ENCODE results near the gene SMIM41.

SMIM41 gene
- total RNA-seq: 0.54 to 0.94 reads per million in 2 donors

DNA sequence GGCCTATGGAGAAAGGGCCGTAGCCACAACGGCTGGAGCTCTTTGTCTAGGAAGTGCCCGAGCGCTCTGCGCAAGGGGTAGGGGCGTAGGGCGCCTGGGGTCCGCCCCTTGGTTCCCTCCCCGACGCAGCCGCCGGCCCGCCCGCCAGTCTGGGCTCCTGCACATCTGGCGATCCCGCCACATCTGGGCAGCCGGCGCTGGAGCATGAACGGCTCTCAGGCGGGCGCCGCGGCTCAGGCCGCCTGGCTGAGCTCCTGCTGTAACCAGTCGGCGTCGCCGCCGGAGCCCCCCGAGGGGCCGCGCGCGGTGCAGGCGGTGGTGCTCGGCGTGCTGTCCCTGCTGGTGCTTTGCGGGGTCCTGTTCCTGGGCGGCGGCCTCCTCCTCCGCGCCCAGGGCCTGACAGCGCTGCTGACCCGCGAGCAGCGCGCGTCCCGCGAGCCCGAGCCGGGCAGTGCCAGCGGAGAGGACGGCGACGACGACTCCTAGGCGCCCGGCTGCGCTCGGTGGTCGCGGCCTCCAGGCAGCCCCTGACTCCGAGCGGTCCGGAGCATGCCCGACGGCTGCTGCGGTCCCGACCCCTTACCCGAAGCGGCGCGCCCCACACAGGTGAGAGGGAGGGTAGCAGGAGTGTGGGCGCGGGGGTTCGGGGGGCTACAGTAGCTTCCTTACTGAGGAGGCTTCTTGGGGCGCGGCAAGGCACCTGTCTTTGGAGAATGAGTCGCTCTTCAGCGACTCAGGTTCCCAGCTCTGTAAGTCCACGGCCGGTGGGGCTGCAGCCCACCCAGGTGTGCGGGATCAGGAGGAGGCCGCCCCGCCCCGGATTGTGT is at the start of gene SMIM41:
Gene SMIM41 (plus strand): TSS at position 129 of the 827 bp plus-strand sequence. CDS start 76 bp downstream, at position 205.
- no peak for DNase-seq

DNA sequence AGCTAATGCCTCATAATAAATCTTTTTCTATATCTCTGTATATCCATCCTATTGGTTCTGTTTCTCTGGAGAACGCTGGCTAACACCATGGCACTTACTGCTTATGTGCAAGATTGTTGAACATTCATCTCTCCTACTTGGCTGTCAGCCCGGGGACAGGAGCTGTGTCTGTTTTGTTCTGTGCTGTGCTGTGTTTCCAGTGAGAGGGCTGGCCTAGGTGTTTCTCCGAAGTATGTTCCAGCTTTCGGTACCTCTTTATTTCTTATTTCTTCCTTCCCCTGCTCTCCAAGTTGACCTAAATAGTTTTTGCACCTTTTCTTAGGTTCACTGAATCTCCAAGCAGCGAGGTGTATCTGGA is 47.1 kb upstream of the SMIM41 start:
- DNase-seq: no peak

DNA sequence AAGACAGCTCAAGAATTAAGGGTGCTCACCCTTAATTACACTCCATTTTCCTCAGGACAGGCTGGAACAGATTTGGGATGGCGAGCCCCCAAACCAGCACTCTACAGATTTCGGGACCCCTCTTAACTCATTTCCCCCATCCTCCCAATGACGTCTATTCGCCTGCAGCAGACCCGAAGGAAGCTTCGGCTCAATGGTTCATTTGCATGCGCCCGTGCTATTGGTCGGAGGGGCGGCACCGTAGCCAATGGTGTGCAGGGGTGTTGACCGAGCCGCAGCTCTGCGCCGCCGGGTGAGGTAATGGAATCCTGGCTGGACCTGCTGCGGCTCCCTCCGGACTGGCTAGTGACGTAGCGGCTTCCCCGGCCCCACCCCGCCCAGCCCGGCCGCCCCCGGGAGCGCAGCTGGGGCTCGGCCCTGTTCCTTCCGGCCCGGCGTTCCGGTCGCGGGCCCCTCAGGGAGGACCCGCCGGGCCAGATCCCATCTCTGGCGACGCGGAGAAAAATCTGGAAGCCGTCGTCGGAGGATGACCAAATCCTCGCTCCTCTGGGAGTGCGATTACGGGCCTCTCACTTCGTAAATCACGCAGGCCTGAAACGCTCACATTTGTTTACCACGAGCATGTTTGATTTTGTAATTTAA is 46.6 kb upstream of the SMIM41 start:
- DNase-seq: peak; percentile 78 to 87 (median 85)

DNA sequence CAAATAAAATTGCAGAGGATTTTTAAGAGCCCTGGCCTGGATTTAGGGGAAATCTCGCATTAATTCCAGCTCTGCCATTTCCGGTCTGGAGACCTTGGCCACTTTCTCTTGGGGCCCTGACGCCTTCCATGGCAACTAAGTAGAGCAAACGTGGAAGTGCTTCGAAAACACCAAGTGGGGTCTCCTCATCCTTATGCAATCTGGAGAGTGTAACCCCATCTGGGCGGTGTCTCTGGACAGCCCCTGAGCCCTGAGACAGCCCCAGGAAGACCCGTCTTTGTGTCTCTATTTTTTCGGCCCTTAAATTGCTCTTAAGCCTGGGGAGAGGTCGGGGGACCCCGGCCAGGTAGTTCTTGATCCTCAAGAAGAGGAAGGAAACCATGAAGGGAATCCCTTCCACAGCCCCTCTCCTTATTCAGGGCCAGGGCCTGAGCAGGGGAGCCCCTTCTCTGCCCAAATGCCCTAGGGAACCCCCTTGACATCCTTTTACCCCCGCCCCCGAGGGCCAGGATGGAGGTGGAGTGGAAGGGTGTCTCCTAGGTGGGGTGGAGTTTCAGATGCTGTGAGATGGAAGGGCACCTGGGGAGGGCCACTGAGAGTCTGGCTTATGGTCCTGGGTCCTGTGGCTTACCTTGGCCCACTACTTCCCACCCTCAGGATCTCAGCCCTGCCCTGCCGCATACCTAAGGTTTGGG is 45.9 kb upstream of the SMIM41 start:
- no peak for DNase-seq

DNA sequence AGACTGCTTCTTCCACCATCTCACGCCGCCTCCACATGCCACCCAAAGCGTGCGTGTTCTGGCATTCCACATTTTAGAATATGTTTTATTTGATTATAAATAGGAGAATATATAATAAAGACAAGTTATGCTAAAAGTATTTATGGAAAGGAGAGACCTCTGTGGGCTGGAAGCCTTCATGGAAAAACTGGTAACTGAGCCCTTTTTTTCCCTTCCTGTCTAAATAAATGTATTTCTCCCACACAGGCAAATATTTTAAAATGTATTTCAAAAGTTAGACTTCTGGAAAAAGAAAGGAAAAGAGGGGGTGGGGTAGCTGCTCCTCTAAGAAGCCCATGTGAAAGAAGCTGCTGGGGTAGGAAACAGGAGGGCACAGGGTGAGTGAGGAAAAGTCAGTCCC is 44.3 kb upstream of the SMIM41 start:
- no peak for DNase-seq

DNA sequence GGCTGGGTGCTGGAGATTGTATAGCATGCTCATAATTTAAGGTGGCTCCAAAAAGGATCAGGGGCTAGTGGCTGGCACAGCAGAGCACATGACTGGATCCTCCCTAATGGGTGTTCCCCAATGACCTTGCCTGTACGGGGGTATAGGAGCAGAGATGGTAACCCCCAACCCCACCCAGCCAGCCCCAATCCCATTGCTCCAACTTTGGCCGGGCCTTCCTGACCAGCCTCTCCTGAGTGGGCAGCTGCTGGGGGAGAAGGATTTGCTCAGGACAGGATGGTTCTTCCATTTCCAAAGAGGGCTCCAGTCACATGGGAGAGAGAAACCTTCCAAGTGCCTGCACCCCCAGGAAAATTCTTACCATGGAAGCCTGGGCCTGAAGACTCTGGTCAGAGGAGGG is 43.6 kb upstream of the SMIM41 start:
- DNase-seq: no peak

DNA sequence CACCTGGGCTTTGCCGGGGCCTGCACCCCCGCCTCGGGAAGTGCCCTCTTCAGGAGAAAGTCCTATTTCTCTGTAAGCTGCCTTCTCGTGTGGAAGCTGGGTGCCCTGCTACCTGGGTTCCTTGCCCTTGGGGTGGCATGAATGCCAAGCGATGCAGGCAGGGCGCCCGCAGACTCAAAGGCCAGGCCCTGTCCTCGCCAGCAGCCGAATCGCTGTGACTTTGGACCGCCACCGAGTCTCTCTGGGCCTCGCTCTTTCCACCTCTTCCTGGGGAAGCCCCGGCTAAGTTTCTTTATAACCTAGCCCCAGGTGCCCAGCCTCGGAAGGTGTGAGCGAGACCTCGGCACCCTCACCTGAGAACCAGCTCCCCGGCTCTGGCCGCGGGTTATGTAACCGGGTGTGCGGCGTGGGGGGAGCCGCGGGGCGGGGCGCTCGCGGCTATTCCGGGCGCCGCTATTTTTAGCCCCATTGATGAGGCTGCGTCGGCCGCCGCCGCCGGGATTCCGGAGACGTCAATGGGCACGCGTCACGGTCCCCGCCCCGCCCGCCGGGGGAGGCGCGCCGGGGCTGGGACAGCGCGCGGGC is 42.8 kb upstream of the SMIM41 start:
- peak; percentile 56 to 92 (median 79) for DNase-seq

DNA sequence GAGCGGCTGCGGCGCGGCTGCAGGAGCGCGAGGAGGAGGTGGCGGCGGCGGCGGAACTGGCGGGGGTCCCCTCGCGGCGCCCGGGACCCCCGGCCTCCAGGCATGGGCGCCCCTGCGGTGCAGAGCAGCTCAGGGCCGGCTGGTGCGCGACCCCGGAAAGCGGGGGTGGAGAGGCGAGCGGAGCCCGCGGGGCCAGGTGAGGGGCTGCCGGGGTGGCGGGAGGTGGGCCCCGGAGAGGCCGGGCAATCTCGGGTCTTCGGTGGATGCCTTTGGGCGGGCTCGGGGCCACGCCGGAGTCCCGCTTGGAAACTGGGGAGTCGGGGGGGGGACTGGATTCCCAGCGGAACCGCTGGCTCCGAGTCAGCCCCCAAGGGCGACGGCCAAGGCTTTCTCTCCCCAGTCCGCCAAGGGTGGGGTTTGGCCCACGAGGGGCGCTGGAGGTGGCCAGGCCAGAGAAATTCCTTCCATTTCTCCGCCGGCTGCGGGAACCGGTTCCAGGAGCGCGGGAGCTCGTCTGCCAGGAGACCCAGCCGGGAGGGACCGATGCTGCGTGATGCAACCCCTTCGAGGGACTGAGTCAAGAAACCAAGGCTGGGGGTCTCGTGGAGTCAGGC is 42.1 kb upstream of the SMIM41 start:
- DNase-seq: no peak

DNA sequence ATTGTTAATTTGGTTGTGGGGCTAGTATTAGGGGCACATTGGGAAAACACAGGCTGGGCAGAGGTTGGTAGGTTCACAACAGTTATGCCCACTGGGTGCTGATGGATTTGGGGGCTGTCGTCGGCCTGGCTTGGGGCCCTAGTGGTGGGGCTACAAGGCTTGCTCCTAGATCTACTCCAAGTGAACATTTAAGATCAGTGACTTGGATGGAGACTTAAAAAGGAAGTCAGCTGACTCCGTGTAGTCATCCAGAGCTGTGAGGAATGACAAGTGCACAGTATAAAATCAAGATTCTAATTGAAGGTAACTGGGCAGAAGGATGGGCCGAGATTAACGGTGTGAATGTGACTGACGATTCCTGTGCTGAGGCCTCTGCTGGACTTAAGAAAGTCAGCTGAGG is 41.1 kb upstream of the SMIM41 start:
- DNase-seq: no peak

DNA sequence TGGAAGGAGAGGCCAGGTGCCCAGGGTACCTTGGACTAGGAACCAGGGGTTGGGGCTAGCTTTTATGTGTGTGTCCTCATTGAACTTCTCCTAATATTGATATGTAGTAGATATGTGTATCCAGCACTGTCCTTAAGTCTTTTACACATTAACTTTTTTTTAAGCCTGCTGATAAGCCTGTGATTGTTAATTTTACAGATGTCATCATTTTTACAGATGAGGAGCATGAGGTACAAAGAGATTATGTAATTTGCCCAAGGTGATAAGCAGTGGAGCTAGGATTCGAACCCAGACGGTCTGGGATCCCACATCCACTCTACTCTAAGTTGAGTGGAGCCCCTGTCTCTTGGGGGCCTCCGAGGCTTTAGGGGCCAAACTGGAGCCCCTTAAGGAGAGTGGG is 38.5 kb upstream of the SMIM41 start:
- DNase-seq: no peak

DNA sequence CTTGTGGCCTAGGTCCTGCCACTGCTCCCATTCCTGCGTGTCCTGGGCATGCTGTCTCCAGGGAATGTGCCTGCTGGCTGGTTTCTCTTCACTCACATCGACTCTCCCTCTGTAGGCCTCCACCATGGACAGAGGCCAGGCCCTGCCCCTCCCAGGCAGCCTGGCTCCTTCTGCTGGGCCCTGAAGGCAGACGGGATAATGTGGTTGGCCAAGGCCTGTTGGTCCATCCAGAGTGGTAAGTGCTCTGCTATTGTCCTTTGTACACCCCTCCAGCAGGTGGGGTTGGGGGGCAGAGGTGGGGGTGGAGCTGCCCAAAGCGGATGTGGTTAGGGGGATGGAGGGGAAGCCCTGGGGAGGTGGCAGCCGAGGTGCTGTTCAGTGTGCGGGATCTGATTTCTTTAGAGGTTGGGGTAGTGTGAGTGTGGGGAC is 37.8 kb upstream of the SMIM41 start:
- peak in 3 of 5 experiments; percentile 31 to 52 (median 37) for DNase-seq

DNA sequence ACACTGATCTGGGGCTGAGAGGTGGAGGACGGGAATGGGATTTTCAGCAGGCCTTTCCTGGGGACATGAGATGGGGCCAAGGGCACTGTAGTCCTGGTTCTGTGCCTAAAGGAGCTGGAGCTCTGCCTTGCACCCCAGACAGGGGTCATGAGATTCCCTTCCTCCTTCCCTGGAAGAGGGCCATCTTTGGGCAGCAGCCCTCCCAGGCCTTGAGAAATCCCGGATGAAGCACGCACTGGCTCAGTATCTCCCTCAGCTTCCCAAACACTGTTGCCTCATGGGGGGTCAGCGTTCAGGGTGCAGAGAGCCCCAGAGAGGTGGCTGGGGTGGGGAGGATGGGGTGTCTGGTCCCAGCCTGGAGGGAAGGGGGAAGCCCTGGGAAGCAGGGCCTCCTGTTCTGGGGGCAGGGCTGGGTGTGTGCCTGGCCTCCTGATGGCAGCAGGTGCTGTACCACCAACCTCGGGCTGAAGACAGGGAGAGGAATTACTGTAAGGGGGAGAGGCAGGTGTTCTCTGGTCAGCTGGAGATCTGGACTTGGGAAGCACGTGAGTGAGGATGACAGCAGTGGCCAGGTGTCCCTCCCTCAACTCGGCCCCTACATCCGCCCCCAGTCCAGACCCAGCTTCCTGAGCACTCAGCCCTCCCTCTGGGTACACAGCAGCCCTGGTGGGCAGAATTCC is 36.7 kb upstream of the SMIM41 start:
- DNase-seq: no peak

DNA sequence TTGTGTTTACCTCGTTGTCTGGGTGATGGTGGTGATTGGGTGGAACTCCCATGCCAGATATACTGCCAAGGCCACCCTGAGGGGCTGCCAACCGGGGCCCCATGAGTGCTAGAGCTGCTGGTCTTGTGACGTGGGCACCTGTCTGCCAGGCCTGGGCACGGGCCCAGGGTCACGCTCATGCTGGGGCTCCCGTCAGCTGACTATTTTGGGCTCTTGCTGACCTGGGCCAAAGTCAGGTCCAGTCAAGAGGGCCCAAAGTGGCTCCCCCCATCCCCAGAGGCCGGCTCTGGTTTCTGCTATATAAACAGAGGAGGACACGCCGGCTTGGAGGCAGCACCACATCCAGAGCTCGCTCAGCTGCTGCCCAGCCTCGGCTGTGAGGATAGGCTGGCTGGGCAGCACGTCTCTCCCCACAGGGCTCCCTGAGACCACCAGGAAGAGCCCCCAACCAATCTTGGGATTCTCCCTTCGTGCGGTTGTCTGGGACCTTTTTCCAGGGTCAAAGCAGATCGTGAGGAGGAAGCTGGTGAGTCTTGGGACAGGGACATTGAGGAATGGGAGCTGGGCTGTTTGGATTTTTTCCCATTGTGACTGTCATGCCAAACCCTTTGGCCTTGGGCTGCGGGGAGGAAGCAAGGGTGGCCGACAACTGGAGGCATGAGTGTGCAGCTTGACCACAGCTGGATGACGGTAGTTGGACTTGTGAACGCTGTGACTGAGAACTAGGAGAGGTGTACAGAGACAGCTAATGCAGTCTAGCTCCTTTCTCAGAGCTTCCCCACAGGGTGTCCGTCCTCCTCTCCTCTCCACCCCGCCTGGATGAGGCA is 35.9 kb upstream of the SMIM41 start:
- no peak for DNase-seq

DNA sequence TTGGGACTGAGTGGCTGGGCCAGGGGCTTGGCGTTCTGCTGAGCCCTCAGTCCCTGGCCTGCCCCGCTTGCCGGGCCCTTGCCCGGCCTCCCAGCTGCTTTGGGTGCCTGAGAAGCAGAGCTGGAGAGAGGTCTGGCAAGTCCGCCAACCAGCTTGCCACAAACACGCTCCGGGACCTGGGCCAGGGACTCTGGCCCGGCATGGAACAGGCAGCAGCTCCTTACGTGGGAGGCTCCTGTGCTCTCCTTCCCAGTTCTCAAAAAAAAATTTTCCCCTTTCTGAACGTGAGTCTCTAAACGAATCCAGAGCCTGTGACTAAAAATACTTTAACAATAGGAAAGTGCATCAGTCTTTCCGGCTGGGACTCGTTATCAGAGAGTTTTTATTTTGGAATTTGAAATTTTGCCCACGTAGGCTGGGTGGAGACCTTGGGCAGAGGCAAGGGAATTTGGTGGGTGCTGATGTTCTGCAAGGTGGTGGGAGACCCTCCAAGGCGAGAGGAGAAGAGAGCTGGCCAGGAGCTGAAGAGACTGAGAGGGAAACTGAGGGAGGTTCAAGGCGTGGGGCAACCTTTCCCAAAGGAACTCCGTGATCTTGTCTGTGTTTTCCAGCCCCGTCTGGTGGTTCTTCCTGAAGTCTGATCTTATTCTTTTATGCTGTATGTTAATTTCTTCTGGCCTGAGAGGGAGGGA is 35.1 kb upstream of the SMIM41 start:
- DNase-seq: no peak

DNA sequence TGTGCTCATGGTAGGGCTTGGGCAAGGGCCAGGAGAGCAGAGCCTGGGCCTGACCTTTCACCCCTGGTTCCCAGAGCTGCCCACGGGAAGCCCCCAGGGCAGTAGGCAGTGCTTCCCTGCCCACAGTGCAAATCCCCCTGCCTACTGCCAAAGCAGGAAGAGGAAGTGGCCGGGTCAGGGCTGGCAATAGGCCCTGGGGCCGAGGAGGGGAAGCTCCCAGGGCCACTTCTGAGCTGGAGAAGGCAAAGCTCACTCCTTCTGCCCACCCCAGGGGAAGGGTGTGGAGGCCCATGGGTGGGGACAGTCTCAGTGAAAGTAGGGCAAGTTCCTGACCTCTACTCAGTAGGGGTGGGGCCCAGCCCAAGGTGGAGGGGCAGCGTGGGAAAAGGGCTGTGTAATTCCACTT is 33.7 kb upstream of the SMIM41 start:
- DNase-seq: no peak

DNA sequence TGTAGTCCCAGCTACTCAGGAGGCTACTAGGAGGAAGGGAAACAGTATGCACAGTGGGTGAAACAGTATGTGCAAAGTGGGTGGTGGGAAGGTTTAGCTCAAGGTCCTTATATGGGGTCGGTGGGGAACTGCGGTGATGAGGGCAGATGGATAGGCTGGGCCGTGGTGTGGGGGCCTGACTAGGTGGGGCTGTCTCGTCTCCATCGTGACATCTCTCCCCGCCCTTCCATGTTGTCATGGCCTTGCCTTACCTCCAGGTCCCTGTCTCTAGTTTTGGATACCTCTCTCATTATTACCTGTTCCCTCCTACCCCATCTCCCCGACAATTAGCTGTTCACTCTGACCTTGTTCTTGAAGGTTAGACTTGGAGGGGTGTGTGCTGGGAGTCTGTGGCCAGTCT is 32.6 kb upstream of the SMIM41 start:
- no peak for DNase-seq

DNA sequence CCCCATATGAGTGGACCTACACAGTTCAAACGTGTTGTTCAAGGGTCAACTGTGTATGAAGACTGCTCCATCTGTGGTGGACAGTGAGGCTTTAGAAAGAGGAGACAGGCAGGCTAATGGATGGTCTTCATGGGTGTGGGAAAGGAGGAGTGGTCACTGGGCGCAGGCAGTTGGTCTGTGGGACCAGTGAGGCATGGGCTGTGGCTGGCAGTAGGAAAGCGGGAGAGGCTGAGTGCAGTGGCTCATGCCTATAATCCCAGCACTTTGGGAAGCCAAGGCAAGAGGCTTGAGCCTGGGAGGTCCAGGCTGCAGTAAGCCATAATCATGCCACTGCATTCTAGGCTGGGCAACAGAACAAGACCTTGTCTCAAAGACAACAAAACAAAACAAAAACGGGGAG is 30.2 kb upstream of the SMIM41 start:
- DNase-seq: no peak

DNA sequence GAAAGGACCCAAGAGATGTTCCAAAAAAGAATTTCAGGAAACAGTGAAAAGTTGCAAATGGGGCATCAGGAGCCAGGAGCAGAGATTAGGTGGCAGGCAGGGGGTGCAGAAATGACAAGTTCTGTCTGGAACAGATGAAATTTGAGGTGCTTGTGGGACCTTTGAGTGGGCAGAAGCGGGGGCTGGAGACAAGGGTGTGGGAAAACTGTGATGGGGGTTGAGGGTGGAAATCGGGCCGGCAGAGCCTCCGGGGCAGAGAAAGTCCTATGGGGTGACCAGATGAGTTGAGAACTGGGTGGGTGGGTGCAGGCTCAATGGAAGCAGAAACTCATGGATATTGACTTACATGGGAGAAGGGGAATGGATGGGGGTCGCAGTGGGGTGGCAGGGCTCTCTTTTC is 29.8 kb upstream of the SMIM41 start:
- DNase-seq: no peak

DNA sequence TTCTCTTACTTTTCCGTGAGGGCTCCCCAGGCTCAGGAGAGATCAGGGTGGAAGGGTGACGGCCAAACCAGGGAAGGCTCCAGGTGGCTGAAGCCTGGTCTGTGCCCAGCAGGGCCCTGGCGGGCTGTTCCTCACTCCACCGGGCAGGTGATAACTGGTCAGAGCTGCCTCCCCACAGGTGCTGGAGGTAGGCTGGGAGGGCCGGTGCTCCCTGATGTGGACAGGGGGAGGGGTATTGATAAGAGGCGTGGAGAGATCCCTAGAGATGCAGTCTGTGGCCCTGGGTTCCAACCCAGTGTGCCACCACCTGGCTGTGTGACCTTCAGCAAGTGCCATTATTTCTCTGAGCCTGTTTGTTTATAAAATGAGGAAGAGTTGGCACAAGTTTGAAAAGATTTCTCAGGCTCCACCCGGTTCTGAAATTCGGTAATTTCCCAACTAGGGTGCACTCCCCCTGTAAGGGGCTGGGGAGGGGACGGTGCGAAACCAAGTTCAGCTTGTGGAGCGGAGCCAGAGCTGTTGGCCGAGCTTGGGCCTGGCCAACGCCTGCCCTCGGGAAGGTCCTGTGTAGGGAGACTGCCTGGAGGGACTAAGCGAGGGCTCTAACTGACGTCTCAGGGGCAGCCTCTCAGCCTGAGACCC is 29.3 kb upstream of the SMIM41 start:
- DNase-seq: peak in 1 of 5 experiments; percentile 16
